ENCODE results near the gene TMEM132C. TPM values are rescaled to one million over a fixed set of nuclear protein-coding genes. Genes with fewer than 3 reads are reported as not detected.

The TMEM132C gene
- total and polyA plus RNA-seq, 4 donors: 0.05 to 0.08 (median 0.05) TPM; not detected in 1

- TF ChIP-seq, protein P1, sequence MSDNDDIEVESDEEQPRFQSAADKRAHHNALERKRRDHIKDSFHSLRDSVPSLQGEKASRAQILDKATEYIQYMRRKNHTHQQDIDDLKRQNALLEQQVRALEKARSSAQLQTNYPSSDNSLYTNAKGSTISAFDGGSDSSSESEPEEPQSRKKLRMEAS (IDR thresholded peaks at IDR 0.05): no peak
- TF ChIP-seq HNF4A (conservative IDR thresholded peaks at IDR 0.05) (no peak), ZBTB33 (IDR thresholded peaks at IDR 0.05) (no peak), JUND (IDR thresholded peaks at IDR 0.05) (no peak), NR2F2 (IDR thresholded peaks at IDR 0.05) (no peak), FOXA1 (IDR thresholded peaks at IDR 0.05) (no peak), EGR1 (IDR thresholded peaks at IDR 0.05; ENCODE audit: low read depth in 2 of 2) (no peak)
Observed at GRCh38 chr12:128381541-128381940, 114.6 kb downstream of the TMEM132C start (continued).

GRCh38 chr12:128381946-128382345 lies 115.0 kb downstream of the TMEM132C start:
- DNase-seq (ENCODE audit: low spot score): no peak
- peaks cover 0 to 6% (median under 1%) of the 10 kb centered on the region in 4 donors for H3K9me3 ChIP-seq (ENCODE audit: control insufficient read depth in 4 of 4, low read length in 3 of 4)
- no peak overlapping the region for H3K27ac ChIP-seq (ENCODE audit: low read depth in 1 of 2, low read length in 2 of 2)
- H3K4me1 ChIP-seq (ENCODE audit: control insufficient read depth in 4 of 4, insufficient read depth in 4 of 4, low read length in 3 of 4): no peaks in the 10 kb centered on the region
- H3K9ac ChIP-seq (ENCODE audit: low read depth in 1 of 2, low read length in 2 of 2): no peak overlapping the region
- peaks cover 0 to 7% (median 3%) of the 10 kb centered on the region in 4 donors for H3K27me3 ChIP-seq (ENCODE audit: control insufficient read depth in 4 of 4, insufficient read depth in 4 of 4, low read length in 3 of 4)
- 47% methylated on average over 10 of the region's 10 CpGs for WGBS
- H3K36me3 ChIP-seq (ENCODE audit: control insufficient read depth in 4 of 4, insufficient read depth in 3 of 4, low read depth in 1 of 4, low read length in 3 of 4): no peaks in the 10 kb centered on the region
- no peak for TF ChIP-seq FOXA1 (IDR thresholded peaks at IDR 0.05)
- no peak for TF ChIP-seq RXRA (IDR thresholded peaks at IDR 0.05)
- TF ChIP-seq, protein P2, sequence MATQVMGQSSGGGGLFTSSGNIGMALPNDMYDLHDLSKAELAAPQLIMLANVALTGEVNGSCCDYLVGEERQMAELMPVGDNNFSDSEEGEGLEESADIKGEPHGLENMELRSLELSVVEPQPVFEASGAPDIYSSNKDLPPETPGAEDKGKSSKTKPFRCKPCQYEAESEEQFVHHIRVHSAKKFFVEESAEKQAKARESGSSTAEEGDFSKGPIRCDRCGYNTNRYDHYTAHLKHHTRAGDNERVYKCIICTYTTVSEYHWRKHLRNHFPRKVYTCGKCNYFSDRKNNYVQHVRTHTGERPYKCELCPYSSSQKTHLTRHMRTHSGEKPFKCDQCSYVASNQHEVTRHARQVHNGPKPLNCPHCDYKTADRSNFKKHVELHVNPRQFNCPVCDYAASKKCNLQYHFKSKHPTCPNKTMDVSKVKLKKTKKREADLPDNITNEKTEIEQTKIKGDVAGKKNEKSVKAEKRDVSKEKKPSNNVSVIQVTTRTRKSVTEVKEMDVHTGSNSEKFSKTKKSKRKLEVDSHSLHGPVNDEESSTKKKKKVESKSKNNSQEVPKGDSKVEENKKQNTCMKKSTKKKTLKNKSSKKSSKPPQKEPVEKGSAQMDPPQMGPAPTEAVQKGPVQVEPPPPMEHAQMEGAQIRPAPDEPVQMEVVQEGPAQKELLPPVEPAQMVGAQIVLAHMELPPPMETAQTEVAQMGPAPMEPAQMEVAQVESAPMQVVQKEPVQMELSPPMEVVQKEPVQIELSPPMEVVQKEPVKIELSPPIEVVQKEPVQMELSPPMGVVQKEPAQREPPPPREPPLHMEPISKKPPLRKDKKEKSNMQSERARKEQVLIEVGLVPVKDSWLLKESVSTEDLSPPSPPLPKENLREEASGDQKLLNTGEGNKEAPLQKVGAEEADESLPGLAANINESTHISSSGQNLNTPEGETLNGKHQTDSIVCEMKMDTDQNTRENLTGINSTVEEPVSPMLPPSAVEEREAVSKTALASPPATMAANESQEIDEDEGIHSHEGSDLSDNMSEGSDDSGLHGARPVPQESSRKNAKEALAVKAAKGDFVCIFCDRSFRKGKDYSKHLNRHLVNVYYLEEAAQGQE (IDR thresholded peaks at IDR 0.05): no peak
- H3K4me3 ChIP-seq (ENCODE audit: low read depth in 1 of 3, low read length in 3 of 3): no peak overlapping the region

DNA sequence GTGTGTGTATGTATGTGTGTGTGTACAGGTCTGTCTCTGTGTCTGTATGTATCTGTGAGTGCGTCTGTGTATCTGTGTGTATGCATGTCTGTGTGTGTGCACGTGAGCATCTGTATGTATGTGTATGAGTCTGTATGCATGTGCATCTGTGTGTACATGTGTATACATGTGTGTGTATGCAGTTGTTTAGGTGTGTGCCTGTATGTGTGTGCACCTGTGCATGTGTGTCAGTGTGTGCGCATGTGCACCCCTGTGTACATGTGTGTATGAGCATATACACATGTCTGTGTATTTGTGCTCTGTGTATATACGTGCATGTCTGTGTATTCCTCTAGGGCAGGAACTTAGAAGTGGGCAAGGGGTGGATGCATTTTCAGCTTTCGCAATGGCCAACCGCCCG lies 116.0 kb downstream of the TMEM132C start:
- no peak overlapping the region for H3K27ac ChIP-seq (ENCODE audit: low read depth in 1 of 2, low read length in 2 of 2)
- peaks cover 0 to 7% (median 3%) of the 10 kb centered on the region in 4 donors for H3K27me3 ChIP-seq (ENCODE audit: control insufficient read depth in 4 of 4, insufficient read depth in 4 of 4, low read length in 3 of 4)
- no peak overlapping the region for H3K9ac ChIP-seq (ENCODE audit: low read depth in 1 of 2, low read length in 2 of 2)
- H3K4me3 ChIP-seq (ENCODE audit: low read depth in 1 of 3, low read length in 3 of 3): no peak overlapping the region
- peaks cover 0 to 6% (median under 1%) of the 10 kb centered on the region in 4 donors for H3K9me3 ChIP-seq (ENCODE audit: control insufficient read depth in 4 of 4, low read length in 3 of 4)
- H3K4me1 ChIP-seq (ENCODE audit: control insufficient read depth in 4 of 4, insufficient read depth in 4 of 4, low read length in 3 of 4): no peaks in the 10 kb centered on the region
- WGBS: 81% methylated on average over 7 of the region's 7 CpGs
- no peak for DNase-seq (ENCODE audit: low spot score)
- no peak for TF ChIP-seq RXRA (IDR thresholded peaks at IDR 0.05)
- no peak for TF ChIP-seq GABPA (IDR thresholded peaks at IDR 0.05 in 1 of 2, conservative IDR thresholded peaks at IDR 0.05 in 1 of 2)
- TF ChIP-seq ZBTB33 (IDR thresholded peaks at IDR 0.05): no peak
- no peak for TF ChIP-seq NR2F2 (IDR thresholded peaks at IDR 0.05)
- no peak for TF ChIP-seq SP1 (IDR thresholded peaks at IDR 0.05)
- no peak for TF ChIP-seq HNF4G (IDR thresholded peaks at IDR 0.05)
- TF ChIP-seq, protein P1 (IDR thresholded peaks at IDR 0.05): no peak
- no peak for TF ChIP-seq FOXA1 (IDR thresholded peaks at IDR 0.05)
- no peak for TF ChIP-seq ATF3 (IDR thresholded peaks at IDR 0.05)
- H3K36me3 ChIP-seq (ENCODE audit: control insufficient read depth in 4 of 4, insufficient read depth in 3 of 4, low read depth in 1 of 4, low read length in 3 of 4): no peaks in the 10 kb centered on the region

All from liver (tissue), 9 donors.